Stimulated activated CD8-positive, alpha-beta memory T cell treated with anti-CD3 and anti-CD28 coated beads, Interleukin-15, amount 100 ng/mL, for 1 hour (primary cell): ENCODE measurements around the gene CRISPLD2.
"Not testable (repeated sequence)": the region's sequence is repeated elsewhere in the genome, so short reads cannot be mapped to it uniquely, and the experiment has no call there.

Experiments
- DNase-seq: peaks from one replicate; pipeline ENCODE4 v3.0.0-alpha.2; 2020; ENCODE audit warnings: low read depth

The CRISPLD2 gene

GRCh38 chr16:84822990-84823389 lies 3.2 kb downstream of the CRISPLD2 start:
- no peak for DNase-seq

- DNase-seq: no peak
These were observed 3.7 kb downstream of the CRISPLD2 start for GRCh38 chr16:84823484-84823883.

- DNase-seq: no peak
These were observed 4.1 kb downstream of the CRISPLD2 start for GRCh38 chr16:84823926-84824325.

- no peak for DNase-seq
These were observed 6.2 kb downstream of the CRISPLD2 start for GRCh38 chr16:84825896-84826557.

- DNase-seq: no peak
These were observed 6.8 kb downstream of the CRISPLD2 start for GRCh38 chr16:84826558-84826941.

GRCh38 chr16:84827131-84827574 lies 7.4 kb downstream of the CRISPLD2 start:
- no peak for DNase-seq

- DNase-seq: no peak
These were observed 8.1 kb downstream of the CRISPLD2 start for GRCh38 chr16:84827897-84828296.

GRCh38 chr16:84828322-84828721 lies 8.5 kb downstream of the CRISPLD2 start:
- no peak for DNase-seq

- no peak for DNase-seq
These were observed 9.6 kb downstream of the CRISPLD2 start for GRCh38 chr16:84829168-84829965.

GRCh38 chr16:84830765-84831384 lies 11.1 kb downstream of the CRISPLD2 start:
- no peak for DNase-seq

GRCh38 chr16:84831728-84832127 lies 11.9 kb downstream of the CRISPLD2 start:
- not testable (repeated sequence) for DNase-seq

- DNase-seq: no peak
These were observed 12.8 kb downstream of the CRISPLD2 start for GRCh38 chr16:84832488-84833143.

GRCh38 chr16:84833144-84833500 lies 13.3 kb downstream of the CRISPLD2 start:
- no peak for DNase-seq

- DNase-seq: no peak
These were observed 14.0 kb downstream of the CRISPLD2 start for GRCh38 chr16:84833542-84834402.

GRCh38 chr16:84834403-84834772 lies 14.6 kb downstream of the CRISPLD2 start:
- no peak for DNase-seq

- DNase-seq: no peak
These were observed 16.5 kb downstream of the CRISPLD2 start for GRCh38 chr16:84836234-84836647.

GRCh38 chr16:84836967-84837366 lies 17.2 kb downstream of the CRISPLD2 start:
- DNase-seq: no peak

GRCh38 chr16:84838383-84838948 lies 18.7 kb downstream of the CRISPLD2 start:
- no peak for DNase-seq

- no peak for DNase-seq
These were observed 19.3 kb downstream of the CRISPLD2 start for GRCh38 chr16:84839054-84839453.

GRCh38 chr16:84839956-84840355 lies 20.2 kb downstream of the CRISPLD2 start:
- DNase-seq: no peak
